ENCODE measurements around the gene MISP3. TPM values are rescaled to one million over a fixed set of nuclear protein-coding genes. Genes with fewer than 3 reads are reported as not detected.

MISP3 gene
- total and polyA plus RNA-seq, 9 of the 15 experiments (the other 6 are each of a cell fraction or from before 2014, with no cell fraction given): 0.25 to 5.6 (median 1.6) TPM

DNA sequence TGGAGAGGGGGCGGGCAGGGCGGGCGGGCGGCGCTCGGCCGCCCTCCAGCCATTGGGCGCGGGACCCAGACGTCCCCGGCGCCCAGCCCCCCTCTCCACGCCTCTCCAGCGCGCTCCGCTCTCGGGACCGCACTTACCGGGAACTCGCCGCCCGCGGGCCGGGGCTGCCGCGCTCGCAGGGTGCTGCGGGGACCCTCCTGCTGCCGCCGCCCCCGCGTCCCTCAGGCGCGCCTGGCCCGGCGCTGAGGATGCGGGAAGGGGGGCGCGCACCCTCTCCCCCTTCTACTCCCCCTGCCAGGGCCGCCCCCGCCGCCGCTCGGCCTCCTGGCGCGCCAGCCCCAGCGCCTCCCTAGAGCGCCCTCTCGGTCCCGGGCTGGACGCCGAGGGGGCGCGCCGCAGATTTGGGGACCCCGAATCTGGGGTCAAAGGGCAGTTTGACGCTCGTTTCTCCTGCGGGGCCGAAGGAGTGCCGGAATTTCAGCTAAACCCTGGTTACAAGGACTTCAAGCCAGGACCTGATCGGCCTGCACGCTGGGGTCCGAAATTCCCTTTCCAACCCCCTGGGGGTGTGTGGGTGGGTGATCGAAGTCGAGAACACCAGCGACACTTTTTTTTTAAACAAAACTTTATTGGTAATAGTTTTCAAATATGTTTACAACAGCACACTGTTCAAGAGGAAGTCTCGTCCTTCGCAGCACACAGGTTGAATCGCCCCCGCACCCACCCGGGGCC, 18.7 kb downstream of the MISP3 start (continued):
- TF ChIP-seq, protein P1, sequence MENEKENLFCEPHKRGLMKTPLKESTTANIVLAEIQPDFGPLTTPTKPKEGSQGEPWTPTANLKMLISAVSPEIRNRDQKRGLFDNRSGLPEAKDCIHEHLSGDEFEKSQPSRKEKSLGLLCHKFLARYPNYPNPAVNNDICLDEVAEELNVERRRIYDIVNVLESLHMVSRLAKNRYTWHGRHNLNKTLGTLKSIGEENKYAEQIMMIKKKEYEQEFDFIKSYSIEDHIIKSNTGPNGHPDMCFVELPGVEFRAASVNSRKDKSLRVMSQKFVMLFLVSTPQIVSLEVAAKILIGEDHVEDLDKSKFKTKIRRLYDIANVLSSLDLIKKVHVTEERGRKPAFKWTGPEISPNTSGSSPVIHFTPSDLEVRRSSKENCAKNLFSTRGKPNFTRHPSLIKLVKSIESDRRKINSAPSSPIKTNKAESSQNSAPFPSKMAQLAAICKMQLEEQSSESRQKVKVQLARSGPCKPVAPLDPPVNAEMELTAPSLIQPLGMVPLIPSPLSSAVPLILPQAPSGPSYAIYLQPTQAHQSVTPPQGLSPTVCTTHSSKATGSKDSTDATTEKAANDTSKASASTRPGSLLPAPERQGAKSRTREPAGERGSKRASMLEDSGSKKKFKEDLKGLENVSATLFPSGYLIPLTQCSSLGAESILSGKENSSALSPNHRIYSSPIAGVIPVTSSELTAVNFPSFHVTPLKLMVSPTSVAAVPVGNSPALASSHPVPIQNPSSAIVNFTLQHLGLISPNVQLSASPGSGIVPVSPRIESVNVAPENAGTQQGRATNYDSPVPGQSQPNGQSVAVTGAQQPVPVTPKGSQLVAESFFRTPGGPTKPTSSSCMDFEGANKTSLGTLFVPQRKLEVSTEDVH (IDR thresholded peaks at IDR 0.05; ENCODE audit: low read depth, partially characterized antibody): peak; percentile 51
- TF ChIP-seq TAL1 (IDR thresholded peaks at IDR 0.05) (no peak; the same call in 1 of the 2 replicates), POLR3G (IDR thresholded peaks at IDR 0.05; ENCODE audit: extremely low read depth, insufficient read length, insufficient replicate concordance) (no peak), CBX2 (IDR thresholded peaks at IDR 0.05; ENCODE audit: insufficient read depth, low read length, poor library complexity, severe bottlenecking) (no peak), MAFG (tag; conservative IDR thresholded peaks at IDR 0.05) (no peak), CBX3 (IDR thresholded peaks at IDR 0.05; ENCODE audit: borderline replicate concordance in 1 of 2, low read length in 2 of 2) (peak in 1 of 2 experiments; percentile 78; a peak in 1 of 3 replicates), NEUROD1 (IDR thresholded peaks at IDR 0.05; ENCODE audit: borderline replicate concordance, low read depth, low read length, partially characterized antibody) (peak; percentile 19), MECOM (CRISPR knock-in tag; IDR thresholded peaks at IDR 0.05) (no peak), ZNF175 (CRISPR knock-in tag; IDR thresholded peaks at IDR 0.05; ENCODE audit: low read depth) (no peak), ZKSCAN8 (CRISPR knock-in tag; IDR thresholded peaks at IDR 0.05) (no peak), NFE2L1 (tag; IDR thresholded peaks at IDR 0.05; ENCODE audit: borderline replicate concordance, low read depth) (no peak)
- TF ChIP-seq, protein P2, sequence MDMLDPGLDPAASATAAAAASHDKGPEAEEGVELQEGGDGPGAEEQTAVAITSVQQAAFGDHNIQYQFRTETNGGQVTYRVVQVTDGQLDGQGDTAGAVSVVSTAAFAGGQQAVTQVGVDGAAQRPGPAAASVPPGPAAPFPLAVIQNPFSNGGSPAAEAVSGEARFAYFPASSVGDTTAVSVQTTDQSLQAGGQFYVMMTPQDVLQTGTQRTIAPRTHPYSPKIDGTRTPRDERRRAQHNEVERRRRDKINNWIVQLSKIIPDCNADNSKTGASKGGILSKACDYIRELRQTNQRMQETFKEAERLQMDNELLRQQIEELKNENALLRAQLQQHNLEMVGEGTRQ (CRISPR knock-in tag; IDR thresholded peaks at IDR 0.05): no peak
- TF ChIP-seq, protein P3, sequence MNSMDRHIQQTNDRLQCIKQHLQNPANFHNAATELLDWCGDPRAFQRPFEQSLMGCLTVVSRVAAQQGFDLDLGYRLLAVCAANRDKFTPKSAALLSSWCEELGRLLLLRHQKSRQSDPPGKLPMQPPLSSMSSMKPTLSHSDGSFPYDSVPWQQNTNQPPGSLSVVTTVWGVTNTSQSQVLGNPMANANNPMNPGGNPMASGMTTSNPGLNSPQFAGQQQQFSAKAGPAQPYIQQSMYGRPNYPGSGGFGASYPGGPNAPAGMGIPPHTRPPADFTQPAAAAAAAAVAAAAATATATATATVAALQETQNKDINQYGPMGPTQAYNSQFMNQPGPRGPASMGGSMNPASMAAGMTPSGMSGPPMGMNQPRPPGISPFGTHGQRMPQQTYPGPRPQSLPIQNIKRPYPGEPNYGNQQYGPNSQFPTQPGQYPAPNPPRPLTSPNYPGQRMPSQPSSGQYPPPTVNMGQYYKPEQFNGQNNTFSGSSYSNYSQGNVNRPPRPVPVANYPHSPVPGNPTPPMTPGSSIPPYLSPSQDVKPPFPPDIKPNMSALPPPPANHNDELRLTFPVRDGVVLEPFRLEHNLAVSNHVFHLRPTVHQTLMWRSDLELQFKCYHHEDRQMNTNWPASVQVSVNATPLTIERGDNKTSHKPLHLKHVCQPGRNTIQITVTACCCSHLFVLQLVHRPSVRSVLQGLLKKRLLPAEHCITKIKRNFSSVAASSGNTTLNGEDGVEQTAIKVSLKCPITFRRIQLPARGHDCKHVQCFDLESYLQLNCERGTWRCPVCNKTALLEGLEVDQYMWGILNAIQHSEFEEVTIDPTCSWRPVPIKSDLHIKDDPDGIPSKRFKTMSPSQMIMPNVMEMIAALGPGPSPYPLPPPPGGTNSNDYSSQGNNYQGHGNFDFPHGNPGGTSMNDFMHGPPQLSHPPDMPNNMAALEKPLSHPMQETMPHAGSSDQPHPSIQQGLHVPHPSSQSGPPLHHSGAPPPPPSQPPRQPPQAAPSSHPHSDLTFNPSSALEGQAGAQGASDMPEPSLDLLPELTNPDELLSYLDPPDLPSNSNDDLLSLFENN (IDR thresholded peaks at IDR 0.05; ENCODE audit: low read depth in 2 of 2, low read length in 2 of 2): no peak
- TF ChIP-seq, protein P4, sequence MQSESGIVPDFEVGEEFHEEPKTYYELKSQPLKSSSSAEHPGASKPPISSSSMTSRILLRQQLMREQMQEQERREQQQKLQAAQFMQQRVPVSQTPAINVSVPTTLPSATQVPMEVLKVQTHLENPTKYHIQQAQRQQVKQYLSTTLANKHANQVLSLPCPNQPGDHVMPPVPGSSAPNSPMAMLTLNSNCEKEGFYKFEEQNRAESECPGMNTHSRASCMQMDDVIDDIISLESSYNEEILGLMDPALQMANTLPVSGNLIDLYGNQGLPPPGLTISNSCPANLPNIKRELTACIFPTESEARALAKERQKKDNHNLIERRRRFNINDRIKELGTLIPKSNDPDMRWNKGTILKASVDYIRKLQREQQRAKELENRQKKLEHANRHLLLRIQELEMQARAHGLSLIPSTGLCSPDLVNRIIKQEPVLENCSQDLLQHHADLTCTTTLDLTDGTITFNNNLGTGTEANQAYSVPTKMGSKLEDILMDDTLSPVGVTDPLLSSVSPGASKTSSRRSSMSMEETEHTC (IDR thresholded peaks at IDR 0.05): no peak
- TF ChIP-seq, protein P5, sequence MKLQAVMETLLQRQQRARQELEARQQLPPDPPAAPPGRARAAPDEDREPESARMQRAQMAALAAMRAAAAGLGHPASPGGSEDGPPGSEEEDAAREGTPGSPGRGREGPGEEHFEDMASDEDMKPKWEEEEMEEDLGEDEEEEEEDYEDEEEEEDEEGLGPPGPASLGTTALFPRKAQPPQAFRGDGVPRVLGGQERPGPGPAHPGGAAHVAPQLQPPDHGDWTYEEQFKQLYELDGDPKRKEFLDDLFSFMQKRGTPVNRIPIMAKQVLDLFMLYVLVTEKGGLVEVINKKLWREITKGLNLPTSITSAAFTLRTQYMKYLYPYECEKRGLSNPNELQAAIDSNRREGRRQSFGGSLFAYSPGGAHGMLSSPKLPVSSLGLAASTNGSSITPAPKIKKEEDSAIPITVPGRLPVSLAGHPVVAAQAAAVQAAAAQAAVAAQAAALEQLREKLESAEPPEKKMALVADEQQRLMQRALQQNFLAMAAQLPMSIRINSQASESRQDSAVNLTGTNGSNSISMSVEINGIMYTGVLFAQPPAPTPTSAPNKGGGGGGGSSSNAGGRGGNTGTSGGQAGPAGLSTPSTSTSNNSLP (IDR thresholded peaks at IDR 0.05; ENCODE audit: borderline replicate concordance, low read depth, low read length): no peak
